ENCODE measurements around the gene EDC4. TPM values are rescaled to one million over a fixed set of nuclear protein-coding genes. Genes with fewer than 3 reads are reported as not detected.

Gene EDC4
- total RNA-seq, 1 experiment from 2014 or later = 85.3 TPM

- in situ Hi-C loops (cut with HindIII; ENCODE audit: low pct_unique_long_range_greater_than_20kb, low sequenced_read_pairs) = no loop called here
- no peak for DNase-seq (ENCODE audit: low read depth, low spot score)
Observed at GRCh38 chr16:67897231-67897630, 24.4 kb downstream of the EDC4 start.

DNA sequence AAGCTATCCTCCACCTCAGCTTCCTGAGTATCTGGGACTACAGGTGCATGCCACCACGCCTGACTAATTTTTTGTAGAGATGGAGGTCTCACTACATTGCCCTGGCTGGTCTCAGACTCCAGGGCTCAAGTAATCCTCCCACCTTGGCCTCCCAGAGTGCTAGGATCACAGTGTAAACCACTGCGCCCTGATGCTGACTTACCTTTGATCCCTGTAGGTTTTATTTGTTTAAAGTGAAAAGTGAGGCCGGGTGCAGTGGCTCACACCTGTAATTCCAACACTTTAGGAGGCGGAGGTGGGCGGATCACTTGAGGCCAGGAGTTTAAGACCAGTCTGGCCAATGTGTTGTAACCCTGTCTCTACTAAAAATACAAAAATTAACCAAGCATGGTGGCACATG, 28.9 kb downstream of the EDC4 start:
- no TSS peak for BruUV-seq (replicated peaks)
- Histone ChIP-seq H3K36me3 (ENCODE audit: control insufficient read depth, insufficient read depth, low read length) (no peaks in the 10 kb centered on the region), H3K27ac (ENCODE audit: low read length) (no peak overlapping the region), H3K9me3 (ENCODE audit: control insufficient read depth, insufficient read depth, low read depth, low read length) (no peaks in the 10 kb centered on the region), H3K4me3 (ENCODE audit: low read depth in 2 of 2, low read length in 2 of 2) (no peak overlapping the region), H3K4me1 (ENCODE audit: control insufficient read depth, insufficient read depth, low read length) (no peaks in the 10 kb centered on the region), H3K27me3 (ENCODE audit: control insufficient read depth, insufficient read depth, low read length) (no peaks in the 10 kb centered on the region)
- intact Hi-C loops (cut with micrococcal nuclease; ENCODE audit: unreplicated experiment) = no loop called here
- ChIA-PET POLR2A (no interaction called here), CTCF (no interaction called here)
- ATAC-seq = no peak
- TF ChIP-seq SIN3A (IDR thresholded peaks at IDR 0.05; ENCODE audit: borderline replicate concordance, insufficient read depth, low read depth, low read length) (no peak), REST (IDR thresholded peaks at IDR 0.05; ENCODE audit: insufficient read depth in 1 of 2, low read depth in 2 of 2, low read length in 1 of 2) (no peak), POLR2AphosphoS5 (IDR thresholded peaks at IDR 0.05; ENCODE audit: low read depth, low read length) (no peak), TCF7L2 (IDR thresholded peaks at IDR 0.05; ENCODE audit: low read depth, low read length) (no peak)
- TF ChIP-seq, protein P1, sequence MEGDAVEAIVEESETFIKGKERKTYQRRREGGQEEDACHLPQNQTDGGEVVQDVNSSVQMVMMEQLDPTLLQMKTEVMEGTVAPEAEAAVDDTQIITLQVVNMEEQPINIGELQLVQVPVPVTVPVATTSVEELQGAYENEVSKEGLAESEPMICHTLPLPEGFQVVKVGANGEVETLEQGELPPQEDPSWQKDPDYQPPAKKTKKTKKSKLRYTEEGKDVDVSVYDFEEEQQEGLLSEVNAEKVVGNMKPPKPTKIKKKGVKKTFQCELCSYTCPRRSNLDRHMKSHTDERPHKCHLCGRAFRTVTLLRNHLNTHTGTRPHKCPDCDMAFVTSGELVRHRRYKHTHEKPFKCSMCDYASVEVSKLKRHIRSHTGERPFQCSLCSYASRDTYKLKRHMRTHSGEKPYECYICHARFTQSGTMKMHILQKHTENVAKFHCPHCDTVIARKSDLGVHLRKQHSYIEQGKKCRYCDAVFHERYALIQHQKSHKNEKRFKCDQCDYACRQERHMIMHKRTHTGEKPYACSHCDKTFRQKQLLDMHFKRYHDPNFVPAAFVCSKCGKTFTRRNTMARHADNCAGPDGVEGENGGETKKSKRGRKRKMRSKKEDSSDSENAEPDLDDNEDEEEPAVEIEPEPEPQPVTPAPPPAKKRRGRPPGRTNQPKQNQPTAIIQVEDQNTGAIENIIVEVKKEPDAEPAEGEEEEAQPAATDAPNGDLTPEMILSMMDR (IDR thresholded peaks at IDR 0.05) = no peak
- in situ Hi-C loops (cut with HindIII; ENCODE audit: low pct_unique_long_range_greater_than_20kb, low sequenced_read_pairs) = no loop called here
- DNase-seq (ENCODE audit: low read depth, low spot score) = no peak

More at GRCh38 chr16:67897231-67897630, 24.4 kb downstream of the EDC4 start:
- TF ChIP-seq REST (IDR thresholded peaks at IDR 0.05; ENCODE audit: insufficient read depth in 1 of 2, low read depth in 2 of 2, low read length in 1 of 2) (no peak), TCF7L2 (IDR thresholded peaks at IDR 0.05; ENCODE audit: low read depth, low read length) (no peak), POLR2AphosphoS5 (IDR thresholded peaks at IDR 0.05; ENCODE audit: low read depth, low read length) (no peak), SIN3A (IDR thresholded peaks at IDR 0.05; ENCODE audit: borderline replicate concordance, insufficient read depth, low read depth, low read length) (no peak)
- TF ChIP-seq, protein P1 (IDR thresholded peaks at IDR 0.05) = no peak
- H3K4me1 ChIP-seq (ENCODE audit: control insufficient read depth, insufficient read depth, low read length) = no peaks in the 10 kb centered on the region
- no TSS peak for BruUV-seq (replicated peaks)
- no peaks in the 10 kb centered on the region for H3K27me3 ChIP-seq (ENCODE audit: control insufficient read depth, insufficient read depth, low read length)
- POLR2A ChIA-PET = interaction anchor here (0.6 kb wide), 1 partner anchor 160 kb away, joined by 5 read pairs; no protein-coding TSS in a partner anchor
- intact Hi-C loops (cut with micrococcal nuclease; ENCODE audit: unreplicated experiment) = no loop called here
- CTCF ChIA-PET = interaction anchor here (0.6 to 0.9 kb wide), 2 partner anchors 45 to 144 kb away, joined by 3 read pairs; no protein-coding TSS in a partner anchor
- H3K36me3 ChIP-seq (ENCODE audit: control insufficient read depth, insufficient read depth, low read length) = no peaks in the 10 kb centered on the region; the same call in 1 of the 2 replicates
- no peak overlapping the region for H3K27ac ChIP-seq (ENCODE audit: low read length)
- no peak overlapping the region for H3K4me3 ChIP-seq (ENCODE audit: low read depth in 2 of 2, low read length in 2 of 2)
- no peaks in the 10 kb centered on the region for H3K9me3 ChIP-seq (ENCODE audit: control insufficient read depth, insufficient read depth, low read depth, low read length)
- no peak for ATAC-seq

All from Panc1 (cell line).